Ovary (tissue), 3 donors: ENCODE results near the gene AMOTL1.

Experiments used
- EP300 ChIP-seq: sonication (generic); formaldehyde crosslinking; IDR thresholded peaks from one replicate; pipeline ENCODE4 v1.6.1; 2017; ENCODE audit warnings: antibody characterized with exemption
- POLR2A ChIP-seq: fragments of 450-650 bp; IDR thresholded peaks from one replicate; pipeline ENCODE4 v1.6.1; 2017; ENCODE audit warnings: antibody characterized with exemption, mild to moderate bottlenecking, moderate library complexity
- TF ChIP-seq, protein P1 (sequence below), 3 donors: fragments of 450-650 bp in 2 of 3; fragments of 200-600 bp in 1 of 3; IDR thresholded peaks; one replicate each; pipeline versions ENCODE4 v1.5.1 to v1.8.0; 2016 to 2022; ENCODE audit warnings: antibody characterized with exemption in 3 of 3, mild to moderate bottlenecking in 1 of 3
- donor health status: DM: no; HTN: no; CAD: no.

DNA sequence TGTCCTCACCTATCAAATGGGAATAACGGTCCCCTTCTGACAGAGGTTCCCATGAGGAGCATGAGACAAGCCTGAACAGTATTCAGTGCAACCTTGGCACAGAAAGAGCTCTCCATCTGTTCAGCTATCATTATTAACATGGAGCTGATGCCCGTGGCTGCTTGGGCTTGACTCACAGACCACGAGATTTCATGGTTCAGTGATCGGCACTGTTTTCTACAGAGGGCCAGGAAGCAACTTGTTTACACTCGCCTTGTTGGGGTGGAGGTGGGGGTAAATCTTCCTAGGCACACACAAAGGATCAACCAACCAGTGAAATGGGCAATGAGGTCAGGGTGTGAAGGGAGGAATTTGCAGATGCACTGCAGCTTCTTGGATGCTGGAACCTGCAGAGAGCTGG, 117.0 kb downstream of the AMOTL1 start:
- TF ChIP-seq, protein P1, sequence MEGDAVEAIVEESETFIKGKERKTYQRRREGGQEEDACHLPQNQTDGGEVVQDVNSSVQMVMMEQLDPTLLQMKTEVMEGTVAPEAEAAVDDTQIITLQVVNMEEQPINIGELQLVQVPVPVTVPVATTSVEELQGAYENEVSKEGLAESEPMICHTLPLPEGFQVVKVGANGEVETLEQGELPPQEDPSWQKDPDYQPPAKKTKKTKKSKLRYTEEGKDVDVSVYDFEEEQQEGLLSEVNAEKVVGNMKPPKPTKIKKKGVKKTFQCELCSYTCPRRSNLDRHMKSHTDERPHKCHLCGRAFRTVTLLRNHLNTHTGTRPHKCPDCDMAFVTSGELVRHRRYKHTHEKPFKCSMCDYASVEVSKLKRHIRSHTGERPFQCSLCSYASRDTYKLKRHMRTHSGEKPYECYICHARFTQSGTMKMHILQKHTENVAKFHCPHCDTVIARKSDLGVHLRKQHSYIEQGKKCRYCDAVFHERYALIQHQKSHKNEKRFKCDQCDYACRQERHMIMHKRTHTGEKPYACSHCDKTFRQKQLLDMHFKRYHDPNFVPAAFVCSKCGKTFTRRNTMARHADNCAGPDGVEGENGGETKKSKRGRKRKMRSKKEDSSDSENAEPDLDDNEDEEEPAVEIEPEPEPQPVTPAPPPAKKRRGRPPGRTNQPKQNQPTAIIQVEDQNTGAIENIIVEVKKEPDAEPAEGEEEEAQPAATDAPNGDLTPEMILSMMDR (IDR thresholded peaks at IDR 0.05) = no peak
- TF ChIP-seq POLR2A (no peak), EP300 (no peak)
